SK-N-SH treated with all-trans-retinoic acid at 6 μM for 48 hours (cell line): ENCODE results near the gene FBLN2.

Experiments used
- ATAC-seq: fragments of 200-7000 bp; cut with Tn5 transposase; 3 replicates; pipeline ENCODE4 v1.9.1; 2020; ENCODE audit warnings: mild to moderate bottlenecking, moderate library complexity
- ARNTL ChIP-seq: fragments of 450-650 bp; formaldehyde crosslinking; IDR thresholded peaks from 2 replicates; pipeline ENCODE4 v1.5.0; 2020; ENCODE audit warnings: low read depth, mild to moderate bottlenecking, moderate library complexity, borderline replicate concordance
- BACH2 ChIP-seq: fragments of 250-450 bp; sonication (Bioruptor Pico); IDR thresholded peaks from 2 replicates; pipeline ENCODE4 v1.9.0; 2021; ENCODE audit warnings: mild to moderate bottlenecking, borderline replicate concordance
- CSDC2 ChIP-seq: fragments of 250-450 bp; sonication (Bioruptor Pico); IDR thresholded peaks from 2 replicates; pipeline ENCODE4 v1.5.0; 2020; ENCODE audit warnings: mild to moderate bottlenecking, moderate library complexity
- ESRRG ChIP-seq: fragments of 250-450 bp; sonication (Bioruptor Pico); IDR thresholded peaks from 2 replicates; pipeline ENCODE4 v1.6.1; 2021; ENCODE audit warnings: mild to moderate bottlenecking
- GLIS3 ChIP-seq: fragments of 250-450 bp; sonication (Bioruptor Pico); IDR thresholded peaks from 2 replicates; pipeline ENCODE4 v1.5.0; 2020; ENCODE audit warnings: mild to moderate bottlenecking, moderate library complexity
- OSR1 ChIP-seq: fragments of 250-450 bp; sonication (Bioruptor Pico); IDR thresholded peaks from 2 replicates; pipeline ENCODE4 v1.8.0; 2022; ENCODE audit warnings: moderate library complexity, mild to moderate bottlenecking, inconsistent platforms
- PPARA ChIP-seq: fragments of 250-450 bp; sonication (Bioruptor Pico); IDR thresholded peaks from 2 replicates; pipeline ENCODE4 v1.5.0; 2020; ENCODE audit warnings: mild to moderate bottlenecking, borderline replicate concordance
- RARB ChIP-seq: fragments of 250-450 bp; sonication (Bioruptor Pico); IDR thresholded peaks from 2 replicates; pipeline ENCODE4 v1.8.0; 2021; ENCODE audit warnings: mild to moderate bottlenecking, moderate library complexity
- SNAI2 ChIP-seq: fragments of 250-450 bp; sonication (Bioruptor Pico); IDR thresholded peaks from 2 replicates; pipeline ENCODE4 v1.5.0; 2020; ENCODE audit warnings: mild to moderate bottlenecking, moderate library complexity
- TCF4 ChIP-seq: fragments of 250-450 bp; sonication (Bioruptor Pico); IDR thresholded peaks from 2 replicates; pipeline ENCODE4 v1.8.0; 2021; ENCODE audit warnings: mild to moderate bottlenecking, moderate library complexity, borderline replicate concordance
- ZC3H10 ChIP-seq: fragments of 250-450 bp; sonication (Bioruptor Pico); IDR thresholded peaks from 2 replicates; pipeline ENCODE4 v1.5.1; 2021; ENCODE audit warnings: mild to moderate bottlenecking, moderate library complexity
- ZFP3 ChIP-seq: fragments of 250-450 bp; sonication (Bioruptor Pico); IDR thresholded peaks from 2 replicates; pipeline ENCODE4 v1.5.0; 2020; ENCODE audit warnings: mild to moderate bottlenecking, moderate library complexity
- ZFP30 ChIP-seq: fragments of 450-650 bp; formaldehyde crosslinking; IDR thresholded peaks from 2 replicates; pipeline ENCODE4 v1.5.0; 2022; ENCODE audit warnings: mild to moderate bottlenecking, moderate library complexity
- ZNF565 ChIP-seq: fragments of 450-650 bp; formaldehyde crosslinking; conservative IDR thresholded peaks from 2 replicates; pipeline ENCODE4 v1.5.0; 2020; ENCODE audit warnings: low read depth, mild to moderate bottlenecking, moderate library complexity
- ZNF70 ChIP-seq: fragments of 450-650 bp; formaldehyde crosslinking; IDR thresholded peaks from 2 replicates; pipeline ENCODE4 v1.5.0; 2020; ENCODE audit warnings: mild to moderate bottlenecking, moderate library complexity
- ZNF8 ChIP-seq: fragments of 450-650 bp; formaldehyde crosslinking; IDR thresholded peaks from 2 replicates; pipeline ENCODE4 v1.5.0; 2020; ENCODE audit warnings: mild to moderate bottlenecking, moderate library complexity
- TF ChIP-seq, protein P1 (sequence below): fragments of 250-450 bp; sonication (Bioruptor Pico); IDR thresholded peaks from 2 replicates; pipeline ENCODE4 v1.8.0; 2020; ENCODE audit warnings: mild to moderate bottlenecking, moderate library complexity, borderline replicate concordance
- TF ChIP-seq, protein P2 (sequence below): fragments of 250-450 bp; sonication (Bioruptor Pico); IDR thresholded peaks from 2 replicates; pipeline ENCODE4 v1.5.1; 2021; ENCODE audit warnings: mild to moderate bottlenecking, moderate library complexity
- TF ChIP-seq, protein P3 (sequence below): fragments of 250-450 bp; sonication (Bioruptor Pico); IDR thresholded peaks from 2 replicates; pipeline ENCODE4 v1.5.1; 2020; ENCODE audit warnings: low read depth, mild to moderate bottlenecking, moderate library complexity
- TF ChIP-seq, protein P4 (sequence below): fragments of 250-450 bp; sonication (Bioruptor Pico); IDR thresholded peaks from 2 replicates; pipeline ENCODE4 v1.8.0; 2021; ENCODE audit warnings: low read depth, mild to moderate bottlenecking, moderate library complexity, borderline replicate concordance
- TF ChIP-seq, protein P5 (sequence below): fragments of 250-450 bp; sonication (Bioruptor Pico); IDR thresholded peaks from 2 replicates; pipeline ENCODE4 v1.5.0; 2020; ENCODE audit warnings: mild to moderate bottlenecking, moderate library complexity

The FBLN2 gene

GRCh38 chr3:13597661-13598060 is 48.7 kb downstream of the FBLN2 start:
- TF ChIP-seq ZNF8 = no peak
- TF ChIP-seq ZNF70 (CRISPR knock-in tag) = no peak
- TF ChIP-seq, protein P1, sequence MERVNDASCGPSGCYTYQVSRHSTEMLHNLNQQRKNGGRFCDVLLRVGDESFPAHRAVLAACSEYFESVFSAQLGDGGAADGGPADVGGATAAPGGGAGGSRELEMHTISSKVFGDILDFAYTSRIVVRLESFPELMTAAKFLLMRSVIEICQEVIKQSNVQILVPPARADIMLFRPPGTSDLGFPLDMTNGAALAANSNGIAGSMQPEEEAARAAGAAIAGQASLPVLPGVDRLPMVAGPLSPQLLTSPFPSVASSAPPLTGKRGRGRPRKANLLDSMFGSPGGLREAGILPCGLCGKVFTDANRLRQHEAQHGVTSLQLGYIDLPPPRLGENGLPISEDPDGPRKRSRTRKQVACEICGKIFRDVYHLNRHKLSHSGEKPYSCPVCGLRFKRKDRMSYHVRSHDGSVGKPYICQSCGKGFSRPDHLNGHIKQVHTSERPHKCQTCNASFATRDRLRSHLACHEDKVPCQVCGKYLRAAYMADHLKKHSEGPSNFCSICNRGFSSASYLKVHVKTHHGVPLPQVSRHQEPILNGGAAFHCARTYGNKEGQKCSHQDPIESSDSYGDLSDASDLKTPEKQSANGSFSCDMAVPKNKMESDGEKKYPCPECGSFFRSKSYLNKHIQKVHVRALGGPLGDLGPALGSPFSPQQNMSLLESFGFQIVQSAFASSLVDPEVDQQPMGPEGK (CRISPR knock-in tag) = no peak
- TF ChIP-seq PPARA (CRISPR knock-in tag) = no peak
- no peak for TF ChIP-seq ESRRG (CRISPR knock-in tag)
- TF ChIP-seq GLIS3 (CRISPR knock-in tag) = no peak
- TF ChIP-seq ZNF565 (CRISPR knock-in tag) = no peak
- no peak for TF ChIP-seq BACH2 (CRISPR knock-in tag)
- no peak for TF ChIP-seq ZFP30 (CRISPR knock-in tag)
- TF ChIP-seq, protein P2, sequence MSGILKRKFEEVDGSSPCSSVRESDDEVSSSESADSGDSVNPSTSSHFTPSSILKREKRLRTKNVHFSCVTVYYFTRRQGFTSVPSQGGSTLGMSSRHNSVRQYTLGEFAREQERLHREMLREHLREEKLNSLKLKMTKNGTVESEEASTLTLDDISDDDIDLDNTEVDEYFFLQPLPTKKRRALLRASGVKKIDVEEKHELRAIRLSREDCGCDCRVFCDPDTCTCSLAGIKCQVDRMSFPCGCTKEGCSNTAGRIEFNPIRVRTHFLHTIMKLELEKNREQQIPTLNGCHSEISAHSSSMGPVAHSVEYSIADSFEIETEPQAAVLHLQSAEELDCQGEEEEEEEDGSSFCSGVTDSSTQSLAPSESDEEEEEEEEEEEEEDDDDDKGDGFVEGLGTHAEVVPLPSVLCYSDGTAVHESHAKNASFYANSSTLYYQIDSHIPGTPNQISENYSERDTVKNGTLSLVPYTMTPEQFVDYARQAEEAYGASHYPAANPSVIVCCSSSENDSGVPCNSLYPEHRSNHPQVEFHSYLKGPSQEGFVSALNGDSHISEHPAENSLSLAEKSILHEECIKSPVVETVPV (CRISPR knock-in tag) = no peak
- TF ChIP-seq SNAI2 (CRISPR knock-in tag) = no peak
- no peak for TF ChIP-seq ARNTL
- TF ChIP-seq, protein P3, sequence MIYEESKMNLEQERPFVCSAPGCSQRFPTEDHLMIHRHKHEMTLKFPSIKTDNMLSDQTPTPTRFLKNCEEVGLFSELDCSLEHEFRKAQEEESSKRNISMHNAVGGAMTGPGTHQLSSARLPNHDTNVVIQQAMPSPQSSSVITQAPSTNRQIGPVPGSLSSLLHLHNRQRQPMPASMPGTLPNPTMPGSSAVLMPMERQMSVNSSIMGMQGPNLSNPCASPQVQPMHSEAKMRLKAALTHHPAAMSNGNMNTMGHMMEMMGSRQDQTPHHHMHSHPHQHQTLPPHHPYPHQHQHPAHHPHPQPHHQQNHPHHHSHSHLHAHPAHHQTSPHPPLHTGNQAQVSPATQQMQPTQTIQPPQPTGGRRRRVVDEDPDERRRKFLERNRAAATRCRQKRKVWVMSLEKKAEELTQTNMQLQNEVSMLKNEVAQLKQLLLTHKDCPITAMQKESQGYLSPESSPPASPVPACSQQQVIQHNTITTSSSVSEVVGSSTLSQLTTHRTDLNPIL (CRISPR knock-in tag) = no peak
- TF ChIP-seq TCF4 = no peak
- TF ChIP-seq, protein P4, sequence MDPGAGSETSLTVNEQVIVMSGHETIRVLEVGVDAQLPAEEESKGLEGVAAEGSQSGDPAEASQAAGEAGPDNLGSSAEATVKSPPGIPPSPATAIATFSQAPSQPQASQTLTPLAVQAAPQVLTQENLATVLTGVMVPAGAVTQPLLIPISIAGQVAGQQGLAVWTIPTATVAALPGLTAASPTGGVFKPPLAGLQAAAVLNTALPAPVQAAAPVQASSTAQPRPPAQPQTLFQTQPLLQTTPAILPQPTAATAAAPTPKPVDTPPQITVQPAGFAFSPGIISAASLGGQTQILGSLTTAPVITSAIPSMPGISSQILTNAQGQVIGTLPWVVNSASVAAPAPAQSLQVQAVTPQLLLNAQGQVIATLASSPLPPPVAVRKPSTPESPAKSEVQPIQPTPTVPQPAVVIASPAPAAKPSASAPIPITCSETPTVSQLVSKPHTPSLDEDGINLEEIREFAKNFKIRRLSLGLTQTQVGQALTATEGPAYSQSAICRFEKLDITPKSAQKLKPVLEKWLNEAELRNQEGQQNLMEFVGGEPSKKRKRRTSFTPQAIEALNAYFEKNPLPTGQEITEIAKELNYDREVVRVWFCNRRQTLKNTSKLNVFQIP (CRISPR knock-in tag) = no peak
- TF ChIP-seq RARB (CRISPR knock-in tag) = no peak
- TF ChIP-seq CSDC2 = no peak
- no peak for TF ChIP-seq OSR1 (CRISPR knock-in tag)
- TF ChIP-seq, protein P5, sequence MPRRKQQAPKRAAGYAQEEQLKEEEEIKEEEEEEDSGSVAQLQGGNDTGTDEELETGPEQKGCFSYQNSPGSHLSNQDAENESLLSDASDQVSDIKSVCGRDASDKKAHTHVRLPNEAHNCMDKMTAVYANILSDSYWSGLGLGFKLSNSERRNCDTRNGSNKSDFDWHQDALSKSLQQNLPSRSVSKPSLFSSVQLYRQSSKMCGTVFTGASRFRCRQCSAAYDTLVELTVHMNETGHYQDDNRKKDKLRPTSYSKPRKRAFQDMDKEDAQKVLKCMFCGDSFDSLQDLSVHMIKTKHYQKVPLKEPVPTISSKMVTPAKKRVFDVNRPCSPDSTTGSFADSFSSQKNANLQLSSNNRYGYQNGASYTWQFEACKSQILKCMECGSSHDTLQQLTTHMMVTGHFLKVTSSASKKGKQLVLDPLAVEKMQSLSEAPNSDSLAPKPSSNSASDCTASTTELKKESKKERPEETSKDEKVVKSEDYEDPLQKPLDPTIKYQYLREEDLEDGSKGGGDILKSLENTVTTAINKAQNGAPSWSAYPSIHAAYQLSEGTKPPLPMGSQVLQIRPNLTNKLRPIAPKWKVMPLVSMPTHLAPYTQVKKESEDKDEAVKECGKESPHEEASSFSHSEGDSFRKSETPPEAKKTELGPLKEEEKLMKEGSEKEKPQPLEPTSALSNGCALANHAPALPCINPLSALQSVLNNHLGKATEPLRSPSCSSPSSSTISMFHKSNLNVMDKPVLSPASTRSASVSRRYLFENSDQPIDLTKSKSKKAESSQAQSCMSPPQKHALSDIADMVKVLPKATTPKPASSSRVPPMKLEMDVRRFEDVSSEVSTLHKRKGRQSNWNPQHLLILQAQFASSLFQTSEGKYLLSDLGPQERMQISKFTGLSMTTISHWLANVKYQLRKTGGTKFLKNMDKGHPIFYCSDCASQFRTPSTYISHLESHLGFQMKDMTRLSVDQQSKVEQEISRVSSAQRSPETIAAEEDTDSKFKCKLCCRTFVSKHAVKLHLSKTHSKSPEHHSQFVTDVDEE = no peak
- no peak for TF ChIP-seq ZC3H10 (CRISPR knock-in tag)
- ATAC-seq = no peak

GRCh38 chr3:13598201-13598600 is 49.3 kb downstream of the FBLN2 start:
- TF ChIP-seq, protein P3 (CRISPR knock-in tag) = no peak
- TF ChIP-seq PPARA (CRISPR knock-in tag) (no peak), ZFP3 (CRISPR knock-in tag) (no peak), ESRRG (CRISPR knock-in tag) (no peak), TCF4 (no peak), SNAI2 (CRISPR knock-in tag) (no peak)
- TF ChIP-seq, protein P5 = no peak
- TF ChIP-seq, protein P4 (CRISPR knock-in tag) = no peak
- ATAC-seq = no peak
